H1 (cell line): ENCODE data around the gene CD1B. TPM values are rescaled to one million over a fixed set of nuclear protein-coding genes. Genes with fewer than 3 reads are reported as not detected.

Experiments used
- BACH1 ChIP-seq: IDR thresholded peaks from 2 replicates; pipeline ENCODE4 v1.6.1; 2012; ENCODE audit warnings: low read length, improper control_type of control experiment
- BCL11A ChIP-seq, 2 experiments: IDR thresholded peaks; one replicate each; pipeline ENCODE4 v1.6.1; 2011; ENCODE audit warnings: low read depth in 2 of 2, low read length in 2 of 2, mild to moderate bottlenecking in 2 of 2
- POLR2A ChIP-seq, 2 experiments: IDR thresholded peaks; 1 replicate in 1 of 2; 2 replicates in 1 of 2; pipeline ENCODE4 v1.6.1; 2011; ENCODE audit warnings: low read depth in 2 of 2, low read length in 2 of 2, mild to moderate bottlenecking in 2 of 2; ENCODE audit errors: control extremely low read depth in 1 of 2
- RBBP5 ChIP-seq: IDR thresholded peaks from 2 replicates; pipeline ENCODE4 v1.7.1; 2012; ENCODE audit warnings: low read depth, mild to moderate bottlenecking, inconsistent platforms, low read length, moderate library complexity, borderline replicate concordance
- RFX5 ChIP-seq: IDR thresholded peaks from 2 replicates; pipeline ENCODE4 v1.6.1; 2011; ENCODE audit warnings: low read depth, low read length, improper control_type of control experiment, borderline replicate concordance
- polyA plus RNA-seq, 7 experiments: library from polyadenylated mRNA; depleted of rRNA in 3 of 7; stranded (reverse) in 5 of 7; unstranded in 2 of 7; fragments of >200 nt in 5 of 7; fragments of 200-250 nt in 2 of 7; gene quantifications; 1 replicate in 5 of 7; 2 replicates in 1 of 7; 4 replicates in 1 of 7; pipeline versions ENCODE4 v1.2.1 to v1.2.3, GENCODE V29; 2011 to 2013; ENCODE audit warnings: missing spikeins in 2 of 7, mixed read lengths in 2 of 7
- total RNA-seq: library from RNA; stranded (reverse); fragmentation: NEBNext Ultra II Directional; extraction: Animal tissue kit (Norgen Biotek cat#: 25700); gene quantifications from 2 replicates; pipeline ENCODE4 v1.2.1, GENCODE V29; 2021
- TF ChIP-seq, protein P1 (sequence below): IDR thresholded peaks from 2 replicates; pipeline ENCODE4 v1.6.1; 2012; ENCODE audit warnings: inconsistent platforms

The CD1B gene
- total and polyA plus RNA-seq, 2 of the 8 experiments (the other 6 are each of a cell fraction or from before 2014, with no cell fraction given), result not detected

- TF ChIP-seq, protein P1, sequence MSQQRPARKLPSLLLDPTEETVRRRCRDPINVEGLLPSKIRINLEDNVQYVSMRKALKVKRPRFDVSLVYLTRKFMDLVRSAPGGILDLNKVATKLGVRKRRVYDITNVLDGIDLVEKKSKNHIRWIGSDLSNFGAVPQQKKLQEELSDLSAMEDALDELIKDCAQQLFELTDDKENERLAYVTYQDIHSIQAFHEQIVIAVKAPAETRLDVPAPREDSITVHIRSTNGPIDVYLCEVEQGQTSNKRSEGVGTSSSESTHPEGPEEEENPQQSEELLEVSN, result no peak
- TF ChIP-seq POLR2A (IDR thresholded peaks at IDR 0.05; ENCODE audit: control extremely low read depth in 1 of 2, low read depth in 2 of 2, low read length in 2 of 2), result no peak
- TF ChIP-seq RBBP5, result no peak
- no peak for TF ChIP-seq BCL11A (IDR thresholded peaks at IDR 0.05; ENCODE audit: low read depth in 2 of 2, low read length in 2 of 2)
- TF ChIP-seq RFX5, result no peak
- no peak for TF ChIP-seq BACH1
Observed at GRCh38 chr1:158289811-158290210, 41.5 kb downstream of the CD1B start, which contains the start of gene CD1C (continued).
